Islet precursor cell (in vitro differentiated cells): ENCODE data around the gene SMIM43.

Experiments
- DNase-seq: peaks from one replicate; pipeline ENCODE4 v3.0.0-alpha.2; 2018

SMIM43 gene

DNA sequence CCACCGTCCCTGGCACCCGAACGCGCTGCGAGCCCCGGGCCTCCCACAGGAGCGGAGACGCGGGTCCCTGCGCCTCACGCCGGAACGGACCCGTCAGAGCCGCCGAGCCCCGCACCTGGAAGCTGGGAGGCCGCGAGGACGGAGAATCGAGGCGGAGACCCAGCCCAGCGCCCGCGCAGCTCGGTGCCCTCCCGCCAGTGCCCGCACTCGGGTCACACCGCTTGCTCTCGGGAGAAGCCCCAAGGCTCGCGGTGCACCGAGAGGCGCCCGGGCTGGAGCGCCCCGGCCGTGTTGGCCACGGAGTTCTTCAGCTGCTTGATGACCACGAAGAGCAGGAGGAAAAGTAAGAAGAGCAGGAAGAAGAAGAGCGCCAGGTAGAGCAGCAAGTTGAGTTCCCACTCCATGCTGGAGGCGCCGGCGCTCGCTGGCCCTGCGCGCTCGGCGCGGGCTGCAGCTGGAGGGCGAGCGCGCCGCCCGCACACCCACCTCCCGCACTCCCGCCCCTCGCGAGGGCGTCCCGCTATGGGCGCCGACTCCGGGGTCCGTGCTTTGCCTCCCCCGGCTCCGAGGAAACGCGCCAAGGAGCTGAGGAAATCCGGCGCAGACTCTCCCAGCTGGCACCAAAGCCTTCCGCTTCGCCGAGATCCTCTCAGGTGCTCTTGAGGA lies at the start of gene SMIM43:
SMIM43 (minus strand) TSS at position 463 of the 666 bp plus-strand sequence; CDS start at position 404, 59 bp downstream.
- peak; percentile 66 for DNase-seq

DNA sequence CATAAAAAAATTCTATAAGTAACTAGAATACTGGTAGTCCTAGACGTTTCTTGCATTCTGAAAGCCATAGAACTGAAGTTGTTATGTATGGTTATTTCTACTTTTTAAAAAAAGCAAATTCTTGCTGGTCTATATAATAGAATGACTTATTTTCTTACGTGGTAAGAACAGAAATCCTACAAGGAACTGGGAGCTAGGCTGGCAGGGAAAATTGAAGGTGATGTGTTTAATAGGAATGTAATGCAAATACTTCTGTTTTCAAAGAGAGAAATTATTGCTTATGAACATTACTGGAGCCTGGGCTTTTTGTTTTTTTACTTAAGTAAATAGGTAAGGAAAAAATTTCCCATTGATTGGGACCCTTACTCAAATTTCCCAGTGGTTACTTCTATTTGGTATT lies 49.8 kb upstream of the SMIM43 start:
- DNase-seq = no peak

DNA sequence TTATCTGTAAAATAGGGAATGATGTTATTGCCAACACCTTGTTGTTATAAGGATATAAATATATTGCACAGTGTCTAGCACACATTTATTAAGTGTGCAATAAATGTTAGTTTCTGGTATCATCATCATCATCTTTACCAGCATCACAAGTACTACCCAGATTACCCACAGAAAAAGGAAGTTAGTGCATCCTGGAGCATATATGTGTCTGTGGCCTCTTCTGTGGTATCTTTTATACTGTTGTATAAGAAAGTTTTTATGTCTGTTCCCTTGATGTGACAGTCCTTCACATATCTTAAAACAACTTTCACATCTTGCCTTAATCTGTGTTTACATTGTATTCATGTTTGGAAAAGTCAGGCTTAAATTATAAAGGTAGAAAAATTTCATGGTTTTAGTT lies 46.2 kb upstream of the SMIM43 start:
- DNase-seq = no peak

DNA sequence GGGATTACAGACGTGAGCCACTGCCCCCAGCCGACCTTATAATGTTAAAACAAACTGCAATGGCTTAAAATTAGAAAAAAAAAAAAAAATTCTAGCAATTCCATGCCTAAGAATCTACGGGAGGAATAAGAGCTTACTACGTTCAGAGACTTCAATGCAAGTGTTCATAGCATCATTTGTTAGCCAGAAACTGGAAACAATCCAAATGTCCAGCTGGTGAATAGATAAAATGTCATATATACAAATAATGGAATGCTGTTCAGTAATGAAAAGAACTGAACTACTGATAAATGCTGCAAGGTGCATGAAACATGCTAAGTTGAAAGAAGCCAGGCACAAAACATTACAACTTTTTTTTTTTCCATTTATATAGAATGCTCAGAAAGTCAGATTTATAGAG lies 41.4 kb upstream of the SMIM43 start:
- DNase-seq = no peak

DNA sequence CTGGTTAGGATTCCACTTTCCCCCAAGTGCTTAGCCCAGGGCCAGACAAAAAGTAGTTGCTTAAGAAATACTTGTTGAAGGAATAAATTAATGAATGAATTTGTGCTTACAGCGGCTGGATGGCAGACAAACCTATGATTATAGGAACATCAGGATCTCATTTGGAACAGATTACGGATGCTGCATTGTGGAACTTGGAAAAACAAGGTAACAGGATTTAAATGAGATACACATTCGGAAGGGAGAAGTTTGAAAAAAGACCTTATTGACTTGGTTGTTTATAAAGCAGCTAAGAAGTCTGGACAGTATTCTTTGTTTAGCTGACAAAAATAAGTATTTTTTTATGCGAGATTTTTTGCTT lies 36.7 kb upstream of the SMIM43 start:
- DNase-seq = no peak

DNA sequence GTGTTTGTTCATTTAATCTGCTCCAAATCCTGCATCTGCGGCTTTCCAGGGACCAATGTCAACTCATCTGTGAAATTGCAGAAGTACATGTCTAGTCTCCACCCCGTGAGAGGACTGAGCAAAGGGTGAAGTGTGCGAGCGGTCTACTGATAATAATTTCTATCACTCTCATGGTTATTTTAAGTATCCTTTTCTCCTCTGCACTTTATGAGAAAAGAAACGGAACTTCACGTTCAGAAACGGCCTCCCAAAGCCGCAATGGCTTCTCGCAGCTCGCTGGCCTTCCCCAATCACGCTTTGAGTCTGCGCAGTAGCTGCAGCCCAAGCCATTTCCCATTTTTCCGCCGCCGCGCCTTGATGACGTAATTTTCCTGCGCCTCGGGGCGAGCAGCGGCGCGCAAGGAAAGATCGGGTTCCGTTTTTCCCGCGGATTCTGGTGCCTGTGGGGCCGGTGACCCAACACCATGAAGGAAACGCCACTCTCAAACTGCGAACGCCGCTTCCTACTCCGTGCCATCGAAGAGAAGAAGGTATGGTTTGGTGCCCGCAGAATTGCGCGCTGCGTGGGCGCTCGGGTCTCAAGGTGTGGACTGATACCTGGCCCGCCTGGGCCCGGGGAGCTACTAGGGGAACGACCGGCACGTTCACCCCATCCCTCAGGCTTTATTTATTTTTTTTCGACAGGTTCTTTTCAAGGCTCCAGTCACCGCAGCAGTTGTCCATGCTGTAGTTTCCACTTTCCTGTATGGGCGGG lies 36.2 kb upstream of the SMIM43 start, which contains the start of gene EXOSC9:
EXOSC9 (plus strand) TSS at position 363 of the 754 bp plus-strand sequence; CDS start at position 465, 102 bp downstream.
- DNase-seq = peak; percentile 95

DNA sequence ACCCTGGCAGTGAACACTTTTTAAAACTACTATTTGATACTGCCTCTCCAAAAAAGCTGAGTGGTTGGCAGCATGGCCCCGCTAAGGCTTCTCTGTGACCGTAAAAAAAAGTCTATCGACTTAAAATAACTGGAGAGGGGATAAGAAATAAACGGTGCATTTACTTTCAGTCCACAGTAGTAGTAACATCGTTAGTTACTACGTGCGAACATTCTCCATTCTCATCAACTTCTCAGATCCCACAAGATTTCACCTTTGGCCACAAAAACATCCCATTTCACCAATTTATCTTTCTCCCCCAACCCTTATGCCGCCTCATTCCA lies 35.6 kb upstream of the SMIM43 start:
- no peak for DNase-seq

DNA sequence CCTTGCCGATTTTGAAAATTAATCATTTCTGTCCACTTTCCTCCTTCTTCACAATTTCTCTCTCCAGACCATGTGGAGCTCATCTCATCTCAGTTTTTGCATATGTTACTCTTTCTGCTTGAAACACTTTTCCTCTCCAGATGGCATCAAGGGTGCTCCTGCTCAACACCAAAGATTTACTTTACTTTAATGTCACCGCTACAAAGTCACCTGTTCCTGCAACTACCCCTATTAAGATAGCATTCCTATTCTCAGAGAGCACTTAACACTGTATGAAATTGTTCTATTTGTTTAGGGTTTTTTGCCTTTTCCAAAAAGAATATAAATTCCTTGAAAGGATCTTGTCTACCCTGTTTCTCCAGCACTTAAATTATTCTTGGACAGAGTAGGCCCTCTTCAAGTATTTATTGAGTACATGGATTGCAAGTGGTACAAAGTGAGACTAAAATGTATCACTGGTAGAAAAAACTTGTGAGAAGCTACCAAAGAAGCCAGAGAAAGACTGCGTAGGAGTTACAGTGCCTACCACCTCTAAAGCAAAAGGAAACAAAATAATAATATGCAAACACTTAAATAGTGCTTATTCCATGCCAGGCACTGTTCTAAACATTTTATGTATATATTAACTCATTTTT lies 35.0 kb upstream of the SMIM43 start:
- DNase-seq = no peak

DNA sequence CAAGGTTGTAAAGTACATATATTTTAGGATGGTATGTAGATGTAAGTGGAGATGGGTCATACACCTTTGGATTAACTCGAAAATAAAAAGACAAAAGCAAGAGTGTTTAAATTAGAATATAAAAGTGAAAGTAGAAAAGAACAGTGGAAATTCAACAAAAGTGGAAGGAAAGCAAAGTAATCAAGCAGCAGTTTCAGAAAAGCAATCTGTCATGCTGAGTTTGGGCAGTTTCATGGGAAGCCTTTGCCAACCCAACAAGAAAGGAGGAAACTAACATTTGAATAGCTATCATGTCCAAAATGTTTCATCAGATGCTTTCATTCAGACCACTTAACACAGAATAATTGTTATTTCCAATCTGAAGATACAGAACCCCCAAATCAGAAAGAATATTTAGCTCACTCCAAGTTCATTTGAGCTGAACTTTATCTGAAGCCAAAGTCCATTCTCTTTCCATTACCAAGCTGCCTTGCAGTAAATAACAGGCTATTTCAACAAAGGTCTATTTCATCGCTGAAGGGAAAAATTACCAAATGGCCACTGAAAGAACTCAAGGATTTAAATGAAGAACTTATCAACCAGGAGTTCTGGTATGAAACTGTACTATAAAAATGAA lies 34.4 kb upstream of the SMIM43 start:
- no peak for DNase-seq

DNA sequence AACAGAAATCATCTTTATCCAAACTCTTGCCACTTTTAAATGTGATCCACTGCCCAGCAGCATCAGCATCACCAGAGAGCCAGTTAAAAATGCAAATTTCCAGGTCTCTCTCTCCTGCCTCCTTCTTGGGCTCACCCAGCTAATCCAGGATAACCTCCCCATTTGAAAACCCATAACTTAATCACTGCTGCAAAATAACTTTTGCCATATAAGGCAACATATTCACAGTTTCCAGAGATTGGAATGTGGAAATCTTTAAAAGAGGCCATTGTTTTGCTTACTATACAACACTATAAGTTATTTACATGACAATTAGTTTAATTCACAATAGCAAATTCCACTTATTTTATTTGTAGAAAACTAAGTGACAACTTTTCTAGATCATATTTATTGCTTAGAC lies 31.3 kb upstream of the SMIM43 start:
- DNase-seq = no peak

DNA sequence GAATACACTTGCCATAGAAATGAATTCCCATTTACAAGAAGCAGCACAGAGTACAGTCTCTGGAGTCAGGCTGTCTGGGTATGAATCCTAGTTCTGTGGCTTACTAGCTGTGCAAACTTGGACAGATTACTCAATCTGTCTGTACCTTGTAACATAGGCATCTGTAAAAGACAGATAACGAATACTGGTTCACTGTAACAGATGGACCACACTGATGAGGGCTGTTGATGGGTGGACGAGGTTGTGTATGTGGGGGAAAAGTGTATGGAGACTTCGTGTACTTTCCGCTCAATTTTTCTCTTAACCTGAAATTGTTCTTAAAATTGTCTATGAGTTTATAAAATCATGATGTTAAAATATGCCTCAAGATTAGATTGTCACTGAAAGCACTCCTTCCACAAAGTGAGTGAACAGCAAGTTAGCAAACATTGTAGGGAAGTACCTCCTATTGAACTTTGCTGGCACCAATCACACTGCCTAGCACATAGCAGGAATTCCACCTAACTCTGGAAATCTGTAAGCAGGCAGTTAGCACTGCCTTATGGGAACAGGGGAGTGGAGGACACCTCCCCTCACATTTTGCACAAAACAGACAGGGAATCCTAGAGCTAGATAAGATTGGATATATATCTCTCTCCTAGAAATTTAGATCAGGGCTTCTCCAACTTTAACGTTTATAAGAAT lies 29.7 kb upstream of the SMIM43 start:
- DNase-seq = no peak

DNA sequence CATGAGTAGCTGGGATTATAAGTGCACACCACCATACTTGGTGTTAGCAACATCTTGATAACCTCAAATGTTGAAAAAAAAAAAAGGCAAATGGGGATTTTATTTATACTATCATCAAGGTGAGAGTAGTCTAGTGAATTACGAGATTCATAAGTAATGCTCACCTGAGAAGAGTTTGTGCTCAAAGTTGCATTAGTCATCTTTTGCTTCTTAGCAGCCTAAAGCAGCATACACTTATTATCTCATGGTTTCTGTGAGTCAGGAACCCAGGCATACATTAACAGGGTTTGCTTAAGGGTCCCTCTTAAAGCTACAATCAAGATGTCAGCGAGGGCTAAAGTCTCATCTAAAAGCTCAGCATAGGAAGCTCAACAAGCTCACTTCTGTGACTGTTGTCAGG lies 28.0 kb upstream of the SMIM43 start:
- DNase-seq = no peak

DNA sequence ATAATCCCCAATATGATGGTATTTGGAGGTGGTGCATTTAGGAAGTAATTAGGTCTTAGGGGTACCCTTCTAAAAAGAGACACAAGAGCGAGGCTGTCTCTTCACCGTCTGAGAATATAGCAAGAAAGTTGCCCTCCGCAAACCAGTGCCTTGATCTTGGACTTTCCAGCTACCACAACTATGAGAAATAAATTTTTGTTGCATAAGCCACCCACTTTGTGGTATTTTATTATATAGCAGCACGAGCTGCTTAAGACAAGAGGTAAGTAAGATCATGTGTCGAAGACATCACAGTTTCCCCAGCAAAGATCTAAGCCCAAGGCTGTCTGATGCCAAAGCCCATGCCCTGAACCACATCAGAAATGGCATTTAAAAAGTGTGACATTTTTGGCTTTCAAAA lies 26.5 kb upstream of the SMIM43 start:
- no peak for DNase-seq

DNA sequence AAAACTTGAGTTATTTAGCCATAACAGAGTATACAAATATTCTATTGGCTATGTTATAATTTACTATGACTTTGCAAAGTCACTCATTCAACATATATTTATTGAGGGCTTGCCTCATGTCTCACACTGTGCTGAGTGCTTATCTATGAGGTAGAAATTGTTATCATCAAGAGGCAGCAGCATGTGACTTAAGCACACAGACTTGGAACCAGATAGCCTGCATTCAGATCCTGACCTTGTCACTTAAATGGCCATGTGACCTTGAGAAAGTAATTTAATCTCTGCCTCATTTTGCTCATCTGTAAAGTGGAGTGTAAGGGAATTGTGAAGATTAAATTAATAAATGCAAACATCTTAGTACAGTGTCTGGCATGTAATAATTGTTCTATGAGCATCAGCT lies 26.0 kb upstream of the SMIM43 start:
- DNase-seq = no peak

DNA sequence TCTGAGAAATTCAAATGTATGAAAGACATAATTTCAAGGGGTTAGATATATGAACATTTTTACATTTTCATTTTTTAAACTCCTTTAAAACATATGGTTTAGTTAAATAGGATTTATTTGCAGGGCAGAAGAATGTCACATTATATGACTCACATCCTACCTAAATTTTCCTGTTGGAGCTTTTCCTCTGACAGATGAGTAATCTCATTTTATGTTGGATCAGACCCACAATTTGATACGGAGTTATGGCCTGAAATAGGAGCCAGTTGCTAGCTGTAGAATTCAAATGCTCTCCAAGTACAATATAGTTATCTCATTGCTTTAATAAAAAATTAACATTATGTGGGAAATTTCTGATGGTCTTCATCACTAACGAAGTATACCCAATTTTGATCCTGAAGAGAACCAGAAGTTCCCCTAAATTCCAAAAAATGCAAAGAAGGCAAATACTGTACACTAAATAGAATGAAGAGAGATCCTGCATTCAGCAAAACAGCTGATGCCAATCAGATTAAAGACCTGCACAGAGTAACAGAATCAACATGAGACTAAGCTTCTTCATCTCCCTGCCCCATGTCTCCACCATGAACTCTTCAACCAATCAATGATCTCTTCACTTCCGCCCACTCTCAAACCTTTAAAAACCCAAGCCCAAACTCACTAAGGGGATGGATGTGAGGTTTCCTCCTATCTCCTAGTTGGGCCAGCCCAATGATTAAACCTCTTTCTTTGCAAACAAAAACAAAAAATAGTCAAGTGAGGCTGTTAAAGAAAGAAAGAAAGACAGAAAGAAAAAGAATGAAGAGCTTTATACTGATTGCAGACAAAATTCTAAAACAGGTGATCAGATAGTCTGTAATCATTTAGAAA lies 25.2 kb upstream of the SMIM43 start:
- DNase-seq = no peak

DNA sequence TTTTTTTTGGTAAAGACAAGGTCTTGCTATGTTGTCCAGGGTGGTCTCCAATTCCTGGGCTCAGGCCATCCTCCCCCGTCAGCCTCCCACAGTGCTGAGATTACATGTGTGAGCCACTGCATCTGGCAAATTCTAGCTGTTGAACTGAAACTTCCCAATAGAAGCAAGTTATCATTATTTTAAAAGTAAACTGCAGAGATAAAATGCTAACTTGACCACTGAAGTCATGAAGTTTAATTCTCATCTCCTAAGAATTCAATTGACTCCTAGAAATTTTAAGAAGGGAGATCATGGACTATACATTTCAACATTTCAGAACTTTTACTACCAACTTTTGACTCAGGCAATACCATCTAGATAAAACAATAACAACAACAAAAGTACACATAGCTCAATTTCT lies 24.5 kb upstream of the SMIM43 start:
- DNase-seq = no peak

DNA sequence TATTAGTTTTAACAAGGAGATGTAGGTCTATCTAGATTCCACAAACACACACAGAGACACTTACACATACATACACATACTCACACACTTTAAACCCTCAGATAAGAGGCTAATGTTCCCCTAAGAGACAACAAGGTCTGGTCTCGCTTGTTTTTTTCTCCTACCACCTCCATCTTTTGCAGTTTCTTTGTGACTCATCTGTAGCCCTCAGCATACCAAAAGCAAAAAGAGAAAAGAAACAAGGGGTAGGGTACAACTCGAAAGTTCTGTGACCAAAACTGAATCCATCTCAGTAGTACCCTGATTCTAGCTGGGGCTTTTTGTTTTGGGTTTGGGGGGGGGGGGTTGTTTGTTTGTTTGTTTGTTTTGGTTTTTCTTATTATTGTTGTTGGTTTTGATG lies 23.9 kb upstream of the SMIM43 start:
- no peak for DNase-seq

DNA sequence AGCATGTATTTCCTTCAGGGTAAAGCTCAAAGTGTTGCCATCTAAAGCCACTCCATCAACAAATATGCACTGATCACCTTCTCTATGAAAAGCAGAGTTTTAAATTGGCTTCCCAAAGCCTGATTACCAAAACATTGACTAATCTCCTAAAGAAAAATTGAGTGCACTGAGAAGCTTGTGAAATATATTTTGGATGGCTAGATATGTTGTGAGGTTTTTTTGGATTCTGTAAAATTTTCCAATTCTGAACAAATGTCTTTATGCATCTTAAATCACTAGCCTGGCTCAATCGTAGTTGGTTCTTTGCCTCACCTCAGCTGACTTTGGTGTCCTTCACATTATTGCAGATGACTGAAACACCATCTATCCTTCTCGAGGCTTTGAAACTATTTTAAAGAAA lies 21.3 kb upstream of the SMIM43 start:
- DNase-seq = no peak

DNA sequence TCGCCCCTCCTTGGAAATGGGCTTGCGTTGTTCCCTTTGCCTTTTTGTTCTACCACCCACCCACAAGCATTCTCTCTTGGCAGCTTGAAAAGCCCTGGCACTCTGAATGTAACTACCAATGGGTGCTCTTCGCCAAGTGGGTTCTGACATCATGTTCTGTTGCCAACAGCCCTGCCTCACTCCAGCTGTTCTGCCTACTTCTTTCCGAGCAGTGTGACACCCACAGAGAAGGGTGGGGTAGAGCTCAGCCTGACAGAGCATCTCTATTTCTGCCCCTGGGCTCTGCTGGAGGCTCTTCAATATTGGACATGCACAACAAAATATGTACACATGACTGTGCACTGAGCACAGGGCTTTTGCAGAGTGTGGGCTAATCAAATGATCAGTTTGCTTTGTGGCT lies 20.5 kb upstream of the SMIM43 start:
- DNase-seq = no peak

DNA sequence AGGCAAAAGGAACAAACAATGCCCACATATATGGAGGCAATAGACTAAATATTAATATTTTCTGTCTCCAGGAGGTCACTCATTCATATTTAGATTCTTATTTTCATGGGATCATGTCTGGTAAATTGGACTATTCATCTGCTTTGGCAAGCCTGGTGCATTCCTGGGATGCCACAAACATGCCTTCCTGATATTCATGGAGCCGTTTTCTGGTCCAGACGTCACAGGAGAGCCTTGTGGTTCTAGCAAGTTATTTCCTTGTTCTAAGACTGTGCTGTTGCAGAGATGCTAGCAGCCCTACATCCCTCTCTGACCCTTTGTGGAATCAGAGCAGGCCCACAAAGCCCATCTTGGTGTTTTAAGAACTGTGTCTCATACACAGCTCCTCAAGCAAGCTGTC lies 20.0 kb upstream of the SMIM43 start:
- DNase-seq = no peak

DNA sequence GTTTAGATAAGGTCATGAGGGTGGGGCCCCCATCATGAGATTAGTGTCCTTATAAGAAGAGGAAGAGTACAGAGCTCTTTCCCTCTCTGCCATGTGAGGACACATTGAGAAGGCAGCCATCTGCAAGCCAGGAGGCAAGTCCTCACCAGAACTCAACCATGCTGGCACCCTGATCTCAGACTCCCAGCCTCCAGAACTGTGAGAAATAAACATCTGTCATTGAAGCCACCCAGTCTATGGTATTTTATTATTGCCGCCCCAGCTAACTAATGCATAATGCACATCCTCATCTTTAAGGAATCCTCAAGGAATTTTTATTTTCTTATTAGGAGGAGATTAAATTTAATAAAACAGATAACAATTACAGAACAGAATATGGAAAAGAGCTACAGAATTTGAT lies 19.4 kb upstream of the SMIM43 start:
- DNase-seq = no peak

DNA sequence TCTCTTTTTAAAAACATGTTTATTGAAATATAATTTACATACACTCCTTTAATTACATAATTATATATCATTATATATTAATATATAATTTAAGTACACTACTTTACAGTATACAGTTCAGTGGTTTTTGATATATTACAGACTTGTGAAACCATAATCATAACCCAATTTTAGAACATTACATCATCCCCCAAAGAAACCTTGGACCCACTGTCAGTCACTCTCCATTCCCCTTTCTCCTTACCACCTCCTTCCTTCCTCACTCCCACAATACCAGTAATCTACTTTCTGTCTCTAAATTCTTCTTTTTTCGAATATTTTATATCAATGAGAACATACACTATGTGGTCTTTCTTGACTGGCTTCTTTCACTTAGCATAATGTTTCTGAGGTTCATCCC lies 18.2 kb upstream of the SMIM43 start:
- no peak for DNase-seq
